ENCODE results near the gene BMP7.

BMP7 gene

GRCh38 chr20:57261457-57262251, 4.8 kb downstream of the BMP7 start:
- DNase-seq (ENCODE audit: low read depth), result no peak
- no peak for TF ChIP-seq CTCF (conservative IDR thresholded peaks at IDR 0.05; ENCODE audit: low read depth, low read length)

GRCh38 chr20:57260934-57261333, 5.5 kb downstream of the BMP7 start:
- DNase-seq (ENCODE audit: low read depth), result no peak
- no peak overlapping the region for H3K4me3 ChIP-seq (ENCODE audit: low read length)
- TF ChIP-seq CTCF (conservative IDR thresholded peaks at IDR 0.05; ENCODE audit: low read depth, low read length), result no peak

More at GRCh38 chr20:57261457-57262251, 4.8 kb downstream of the BMP7 start:
- H3K4me3 ChIP-seq (ENCODE audit: low read length), result no peak overlapping the region

GRCh38 chr20:57259938-57260921, 6.2 kb downstream of the BMP7 start:
- no peak overlapping the region for H3K4me3 ChIP-seq (ENCODE audit: low read length)
- no peak for DNase-seq (ENCODE audit: low read depth)
- TF ChIP-seq CTCF (conservative IDR thresholded peaks at IDR 0.05; ENCODE audit: low read depth, low read length), result no peak

- no peak for TF ChIP-seq CTCF (conservative IDR thresholded peaks at IDR 0.05; ENCODE audit: low read depth, low read length)
- no peak for DNase-seq (ENCODE audit: low read depth)
- H3K4me3 ChIP-seq (ENCODE audit: low read length), result no peak overlapping the region
Measured at GRCh38 chr20:57259121-57259937, 7.1 kb downstream of the BMP7 start.

- no peak for TF ChIP-seq CTCF (conservative IDR thresholded peaks at IDR 0.05; ENCODE audit: low read depth, low read length)
- DNase-seq (ENCODE audit: low read depth), result no peak
- H3K4me3 ChIP-seq (ENCODE audit: low read length), result no peak overlapping the region
Measured at GRCh38 chr20:57257701-57258453, 8.6 kb downstream of the BMP7 start.

GRCh38 chr20:57256908-57257307, 9.5 kb downstream of the BMP7 start:
- DNase-seq (ENCODE audit: low read depth), result no peak
- H3K4me3 ChIP-seq (ENCODE audit: low read length), result no peak overlapping the region
- no peak for TF ChIP-seq CTCF (conservative IDR thresholded peaks at IDR 0.05; ENCODE audit: low read depth, low read length)

Measured in retinal pigment epithelial cell (primary cell).